GM19397 (cell line): Measurements from ENCODE around the gene UBE2D3.

Experiments
- ATAC-seq: cut with Tn5 transposase; IDR thresholded peaks from one replicate; pipeline ENCODE4 v1.9.1; 2021; ENCODE audit warnings: mild to moderate bottlenecking, moderate library complexity; ENCODE audit not compliant: unreplicated experiment

The UBE2D3 gene

GRCh38 chr4:102758241-102759160 is 68.8 kb downstream of the UBE2D3 start:
- ATAC-seq, result no peak

GRCh38 chr4:102757681-102758080 is 69.7 kb downstream of the UBE2D3 start:
- no peak for ATAC-seq

DNA sequence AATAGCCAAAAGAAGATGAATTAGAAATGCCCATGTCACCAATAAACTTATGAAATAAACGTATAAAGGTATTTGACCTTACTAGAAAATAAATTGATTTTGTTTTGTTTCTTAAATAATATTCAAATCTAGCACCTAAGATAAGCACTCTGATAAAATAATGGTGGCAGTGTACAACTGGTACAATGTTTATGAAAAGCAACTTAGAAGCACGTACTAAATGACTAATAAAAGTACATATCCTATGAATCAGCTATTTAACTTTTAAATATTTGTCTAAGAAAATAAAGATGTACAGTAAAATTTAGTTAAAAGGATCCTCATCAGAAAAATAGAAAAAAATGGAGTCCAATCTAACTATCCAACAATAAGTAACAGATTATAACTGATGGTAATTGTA is 73.3 kb downstream of the UBE2D3 start:
- ATAC-seq, result no peak

DNA sequence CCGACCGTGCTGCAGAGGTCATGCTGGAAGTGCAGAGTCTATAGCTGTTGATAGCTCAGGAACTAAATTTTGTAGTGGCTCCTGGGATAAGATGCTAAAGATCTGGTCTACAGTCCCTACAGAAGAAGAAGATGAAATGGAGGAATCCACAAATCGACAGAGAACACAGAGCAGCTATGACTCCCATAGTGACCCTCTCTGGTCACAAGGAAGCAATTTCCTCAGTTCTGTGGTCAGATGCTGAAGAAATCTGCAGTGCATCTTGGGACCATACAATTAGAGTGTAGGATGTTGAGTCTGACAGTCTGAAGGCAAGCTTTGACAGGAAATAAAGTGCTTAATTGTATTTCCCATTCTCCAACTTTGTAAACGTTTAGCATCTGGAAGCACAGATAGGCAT is 75.4 kb downstream of the UBE2D3 start:
- no peak for ATAC-seq
